Measurements from ENCODE around the gene NAGPA.

NAGPA gene

DNA sequence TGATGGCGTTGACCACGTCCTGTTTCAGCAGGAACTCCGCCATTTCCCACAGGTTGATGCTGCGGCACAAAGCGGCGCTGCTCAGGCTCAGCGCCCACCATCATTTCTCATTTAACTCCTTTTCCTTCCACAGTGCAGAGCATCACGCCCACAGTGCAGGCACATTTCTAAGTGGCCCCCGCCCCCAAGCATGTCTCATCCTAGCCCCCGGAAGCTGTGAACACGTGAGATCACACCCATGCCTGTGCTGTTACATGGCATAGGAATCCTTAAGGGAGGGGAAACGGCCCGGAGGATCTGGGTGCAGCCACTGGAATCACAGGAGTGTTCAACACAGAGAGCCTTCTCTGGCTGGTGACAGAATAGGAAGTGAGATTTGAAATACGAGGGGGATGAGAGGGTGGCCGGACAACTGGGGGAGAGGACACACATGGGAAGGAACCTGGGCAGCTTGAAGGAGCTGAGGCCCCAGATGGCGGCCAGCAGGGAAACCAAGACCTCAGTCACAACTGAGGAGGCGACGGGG is 4.7 kb downstream of the NAGPA start:
- peak in 32 of 58 donors; percentile 18 to 75 (median 45) for DNase-seq

DNA sequence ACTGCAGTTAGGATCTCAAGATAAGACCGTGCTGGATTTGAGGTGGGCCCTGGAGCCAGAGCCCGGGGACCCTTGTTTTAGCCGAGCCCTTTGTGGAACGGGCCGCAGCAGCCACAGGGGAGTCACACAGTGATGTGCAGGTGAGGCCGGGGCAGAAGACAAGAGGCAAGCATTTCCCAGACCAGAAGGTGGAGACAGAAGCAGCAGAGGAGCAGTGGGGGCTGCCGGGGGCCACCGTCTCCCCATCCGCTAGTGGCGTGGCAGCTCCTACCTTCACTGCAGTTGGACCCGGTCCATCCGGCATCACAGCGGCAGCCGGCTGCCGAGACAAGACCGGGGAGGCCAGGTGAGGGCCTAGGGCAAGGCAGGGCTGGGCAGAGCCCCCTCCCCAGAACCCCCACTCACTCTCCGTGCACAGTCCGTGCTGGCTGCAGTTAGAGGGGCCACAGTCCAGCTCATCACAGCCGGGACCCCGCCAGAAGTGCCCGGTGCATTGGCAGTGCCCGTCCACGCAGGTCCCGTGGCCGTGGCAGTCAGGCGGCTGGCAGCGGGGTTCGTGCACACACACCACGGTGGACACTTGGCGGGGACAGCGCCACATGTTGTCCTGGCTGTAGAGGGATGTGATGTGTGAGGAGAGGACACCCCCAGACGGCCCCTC is 6.0 kb downstream of the NAGPA start:
- no peak for DNase-seq

DNA sequence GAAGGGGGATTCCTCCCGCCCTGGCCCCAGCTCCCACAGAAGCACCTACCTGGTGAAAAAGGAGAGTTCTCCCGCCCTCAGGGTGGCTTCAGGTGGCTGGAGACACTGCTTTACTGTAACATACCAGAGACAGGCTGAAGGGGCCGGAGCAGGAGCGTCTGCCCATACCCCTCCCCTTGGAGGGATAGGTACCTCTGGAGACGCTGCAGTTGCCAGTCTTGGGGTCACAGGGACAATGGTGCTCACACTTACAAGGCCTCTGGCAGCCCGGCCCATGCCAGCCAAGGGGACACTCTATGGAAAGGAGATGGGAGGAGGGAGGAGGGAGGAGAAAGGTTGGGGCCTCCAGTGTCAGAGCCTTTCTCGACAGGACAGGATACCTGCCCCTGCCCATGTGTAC is 6.6 kb downstream of the NAGPA start:
- no peak for DNase-seq

DNA sequence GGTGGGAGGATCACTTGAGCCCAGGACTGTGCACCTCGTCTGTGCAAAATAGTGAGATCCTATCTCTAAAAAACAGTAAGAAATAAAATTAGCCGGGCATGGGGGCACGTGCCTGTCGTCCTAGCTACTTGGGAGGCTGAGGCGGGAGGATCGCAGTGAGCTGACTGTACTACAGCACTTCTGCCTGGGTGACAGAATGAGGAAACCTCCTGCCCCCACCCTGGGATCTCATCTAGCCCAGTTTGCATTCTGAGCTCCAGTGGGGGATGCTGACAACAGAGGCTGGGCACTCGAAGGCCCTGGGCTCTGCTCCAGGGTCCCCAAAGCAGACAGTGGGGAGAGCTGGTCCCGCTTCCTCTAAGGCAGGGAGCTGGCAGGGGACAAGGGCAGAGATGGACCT is 7.1 kb downstream of the NAGPA start:
- DNase-seq = no peak

DNA sequence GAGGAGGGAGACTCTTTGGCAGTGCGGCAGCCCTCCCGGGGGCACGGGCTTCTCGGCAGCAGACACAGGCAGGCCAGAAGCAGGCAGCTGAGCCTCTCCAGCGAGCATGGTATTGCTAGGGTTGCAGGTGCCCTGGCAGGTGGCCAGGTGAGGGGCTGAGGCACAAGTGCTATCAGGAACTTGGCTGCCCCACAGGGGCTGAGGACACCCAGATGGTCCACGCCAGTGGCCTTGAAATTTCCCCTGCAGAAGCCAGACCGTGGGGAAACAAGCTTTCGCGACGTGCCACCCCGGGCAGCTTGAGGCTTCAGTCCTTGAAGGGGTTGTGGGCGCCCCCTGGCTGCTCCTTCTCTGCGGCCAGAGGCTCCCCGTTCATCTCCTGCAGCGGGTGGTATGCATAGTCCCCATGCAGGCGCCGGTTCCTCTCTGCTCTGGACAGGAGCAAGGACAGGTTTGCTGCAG is 8.5 kb downstream of the NAGPA start:
- peak in 53 of 58 donors; percentile 22 to 82 (median 59) for DNase-seq

DNA sequence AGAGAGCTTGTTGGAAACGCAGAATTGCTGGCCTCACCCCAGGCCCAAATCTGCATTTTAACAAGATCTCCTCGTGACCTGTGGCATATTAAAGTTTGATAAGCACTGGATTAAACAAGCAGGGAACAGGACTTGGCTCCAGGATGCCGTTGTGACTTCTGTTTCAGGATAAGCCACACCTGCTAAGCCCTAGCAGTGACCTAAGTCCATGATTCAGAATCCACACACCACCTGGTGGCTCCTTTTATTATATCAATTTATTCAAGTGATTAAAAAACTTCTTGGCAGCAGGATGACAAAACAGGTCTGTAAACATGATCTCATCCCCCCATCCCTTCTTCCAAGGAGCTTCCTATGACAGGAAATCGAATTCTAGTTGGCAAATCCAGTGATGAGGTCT is 9.1 kb downstream of the NAGPA start:
- DNase-seq = no peak

DNA sequence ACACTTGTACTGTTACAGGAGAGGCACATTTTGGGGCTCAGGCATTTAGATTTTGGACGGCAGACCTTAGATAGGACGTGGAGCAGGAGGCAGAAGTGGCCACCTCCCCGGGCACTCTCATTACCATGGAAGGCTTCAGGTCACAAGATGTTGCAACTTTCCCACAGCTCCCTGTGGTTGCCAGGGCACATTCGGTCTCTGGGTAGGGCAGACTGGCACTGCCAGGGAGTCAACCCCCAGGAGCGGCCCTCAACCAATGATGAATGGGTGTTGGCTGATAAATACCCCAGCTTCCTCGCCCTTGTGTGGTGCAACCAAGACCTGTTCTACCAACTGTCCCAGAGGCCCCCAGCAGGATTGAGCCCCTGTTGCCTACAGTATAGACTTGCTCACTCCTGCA is 11.2 kb downstream of the NAGPA start:
- DNase-seq = no peak

DNA sequence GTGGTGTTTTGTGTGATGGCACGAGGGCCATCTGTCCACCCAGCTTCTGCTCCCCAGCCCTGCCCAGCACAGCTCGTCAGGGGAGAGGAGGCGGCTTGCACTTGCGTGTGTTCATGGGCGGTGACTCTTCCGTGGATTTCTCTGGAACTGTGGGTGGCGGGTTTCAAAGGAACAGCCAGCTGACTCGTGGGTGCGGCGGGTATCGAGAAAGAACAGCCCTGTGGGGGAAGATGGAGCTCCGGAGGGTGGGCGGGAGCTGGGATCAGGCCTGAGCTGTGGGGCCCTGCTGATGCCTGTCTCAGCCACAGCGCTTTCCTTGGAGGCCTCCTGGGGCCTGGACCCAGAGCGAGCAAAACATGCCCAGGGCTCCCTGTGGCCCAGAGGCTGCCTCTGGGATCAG is 13.2 kb downstream of the NAGPA start:
- peak in 52 of 58 donors; percentile 17 to 84 (median 55) for DNase-seq

DNA sequence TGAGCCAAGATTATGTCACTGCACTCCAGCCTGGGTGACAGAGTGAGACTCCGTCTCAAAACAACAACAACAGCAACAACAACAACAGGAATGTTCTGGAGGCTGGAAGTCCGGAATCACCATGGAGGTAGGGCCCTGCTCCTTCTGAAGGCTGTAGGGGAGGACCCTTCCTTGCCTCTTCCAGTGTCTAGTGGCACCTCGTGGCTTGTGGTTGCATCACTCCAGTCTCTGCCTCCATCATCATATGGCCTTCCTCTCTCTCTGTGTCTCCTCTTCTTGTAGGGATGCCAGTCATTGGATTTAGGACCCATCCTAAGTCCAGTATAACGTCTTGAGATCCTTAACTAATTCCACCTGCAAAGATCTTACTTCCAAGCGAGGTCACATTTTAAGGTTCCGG is 14.0 kb downstream of the NAGPA start:
- peak in 1 of 58 donors; percentile 19 for DNase-seq

DNA sequence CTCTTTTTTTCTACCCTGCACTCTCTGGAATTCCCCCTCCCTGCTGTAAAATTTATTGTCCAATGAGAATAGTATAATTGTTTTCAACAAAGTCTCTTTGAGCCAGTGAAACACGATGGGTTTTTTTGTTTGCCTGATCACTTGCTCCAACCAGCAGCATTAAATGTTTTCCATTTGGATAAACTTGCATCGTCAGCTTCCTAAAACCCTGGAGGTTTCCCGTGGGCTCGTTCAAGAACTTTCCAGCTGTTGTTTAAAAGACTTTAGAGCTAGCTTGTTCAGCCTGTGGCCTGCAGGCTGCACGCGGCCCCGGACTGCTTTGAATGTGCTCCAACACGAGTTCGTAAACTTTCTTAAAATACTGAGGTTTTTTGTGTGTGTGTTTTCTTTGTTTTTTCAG is 14.9 kb downstream of the NAGPA start:
- peak in 7 of 58 donors; percentile 15 to 61 (median 30) for DNase-seq

DNA sequence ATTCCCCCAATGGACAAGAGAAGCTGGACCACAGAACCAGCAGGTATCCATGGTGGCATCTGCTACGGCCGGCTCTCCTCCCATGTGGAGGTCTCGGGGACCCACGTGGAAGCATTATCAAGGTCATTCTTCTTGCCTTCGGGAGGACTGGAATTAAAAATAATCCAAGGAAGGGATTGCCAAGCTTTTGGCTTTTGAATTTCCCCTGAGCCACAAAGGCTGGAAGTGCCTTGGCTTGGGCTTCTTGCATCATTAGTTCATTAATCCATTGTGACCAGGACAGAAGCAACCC is 16.1 kb downstream of the NAGPA start:
- DNase-seq = no peak

DNA sequence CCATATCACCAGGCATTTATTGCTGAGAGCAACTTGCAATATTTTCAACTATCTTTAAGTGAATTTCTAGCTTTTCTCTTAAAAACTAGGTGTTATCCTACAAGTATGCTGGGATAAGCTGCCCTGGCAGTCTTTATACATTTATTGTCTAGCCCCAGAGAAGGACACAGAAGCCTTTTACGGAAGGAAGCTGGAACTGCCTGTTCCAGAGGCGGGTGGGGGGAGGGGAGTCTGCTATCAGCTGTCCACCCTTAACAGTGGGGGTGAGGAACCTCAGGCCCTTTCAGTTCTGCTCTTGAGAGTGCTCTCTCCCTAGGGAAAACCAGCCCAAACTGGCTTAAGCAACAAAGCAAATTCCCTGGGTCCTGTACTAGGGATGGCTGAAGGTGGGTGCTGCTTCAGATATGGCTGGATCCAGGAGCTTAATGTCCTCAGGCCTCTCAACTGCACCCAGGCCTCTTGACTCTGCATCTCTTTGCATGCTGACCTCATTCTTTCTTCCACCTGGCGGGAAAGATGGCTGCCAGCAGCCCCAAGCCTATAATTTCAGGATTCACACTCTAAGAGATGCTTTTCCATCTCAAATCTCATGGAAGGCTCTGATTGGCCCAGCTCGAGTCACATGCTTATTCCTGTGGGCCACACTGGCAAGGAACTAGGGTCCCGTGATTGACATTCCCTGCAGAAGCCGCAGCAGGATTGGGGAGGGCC is 16.6 kb downstream of the NAGPA start:
- peak in 15 of 58 donors; percentile 8 to 55 (median 31) for DNase-seq

DNA sequence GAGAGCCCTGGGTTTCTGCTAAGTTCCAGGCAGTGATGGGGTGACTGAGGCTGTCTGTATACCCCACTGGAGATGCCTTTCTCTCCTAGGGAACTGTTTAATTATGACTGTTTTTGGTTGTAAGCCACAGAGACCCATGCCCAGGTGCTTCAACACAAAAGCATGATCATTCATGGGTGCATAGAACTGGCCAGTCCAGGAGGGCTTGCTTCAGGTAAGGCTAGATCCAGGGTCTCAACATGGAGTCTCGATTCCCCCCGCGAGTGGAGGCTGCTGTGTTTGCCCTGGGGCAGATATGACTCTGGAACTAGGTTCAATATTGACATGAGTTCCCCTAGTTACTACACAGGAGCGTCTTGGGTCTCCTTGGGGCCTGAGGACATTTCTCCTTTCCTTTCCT is 17.8 kb downstream of the NAGPA start:
- DNase-seq = no peak

DNA sequence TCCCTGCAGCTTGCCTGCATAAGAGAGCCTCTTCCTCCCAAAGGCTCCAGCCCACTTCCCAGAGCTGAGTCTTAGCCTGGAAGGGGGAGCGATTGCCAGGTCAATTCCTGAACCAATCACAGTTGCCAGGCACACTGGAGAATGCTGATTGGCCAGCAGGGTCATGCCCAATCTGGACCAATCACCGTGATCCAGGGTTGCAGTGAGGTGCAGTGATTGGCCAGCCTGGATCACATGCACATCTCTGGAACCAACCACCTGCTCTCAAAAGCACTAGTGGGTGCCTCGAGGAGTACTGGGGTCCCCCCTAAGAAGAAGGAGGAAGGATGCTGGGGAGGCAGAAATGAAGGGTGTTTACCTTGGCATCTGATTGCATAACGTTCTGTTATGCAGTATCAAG is 18.4 kb downstream of the NAGPA start:
- DNase-seq = no peak

DNA sequence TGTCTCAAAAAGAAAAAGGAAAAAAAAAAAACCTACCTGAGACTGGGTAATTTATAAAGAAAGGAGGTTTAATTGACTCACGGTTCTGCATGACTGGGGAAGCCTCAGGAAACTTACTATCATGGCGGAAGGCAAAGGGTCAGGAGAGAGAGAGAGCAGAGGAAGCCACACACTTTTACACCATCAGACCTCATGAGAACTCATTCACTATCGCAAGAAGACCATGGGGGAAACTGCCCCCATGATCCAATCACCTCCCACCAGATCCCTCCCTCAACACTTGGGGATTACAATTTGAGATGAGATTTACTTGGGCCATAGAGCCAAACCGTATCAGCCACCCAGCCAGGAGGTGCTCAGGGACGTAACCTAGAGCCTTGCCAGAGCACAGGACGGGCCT is 20.8 kb downstream of the NAGPA start:
- no peak for DNase-seq

DNA sequence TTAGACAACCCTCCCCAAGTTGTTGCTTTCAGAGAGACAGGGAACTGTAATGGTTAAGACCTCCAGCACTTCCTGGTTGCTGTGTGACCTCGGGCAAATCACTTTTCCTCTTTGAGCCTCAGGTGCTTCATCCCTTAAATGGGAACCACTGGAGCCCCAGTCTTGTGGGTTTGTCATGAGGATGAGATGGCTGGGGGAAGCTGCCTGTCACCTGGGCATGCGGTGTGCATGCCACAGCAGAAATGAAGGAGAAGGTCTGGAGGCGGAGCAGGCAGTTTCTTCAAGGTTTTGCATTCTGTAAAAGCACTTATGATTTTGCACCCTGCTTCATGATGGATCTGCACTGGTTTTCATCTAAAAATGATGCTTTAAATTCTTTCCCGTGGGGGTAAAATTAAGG is 22.1 kb downstream of the NAGPA start:
- peak in 1 of 58 donors; percentile 34 for DNase-seq

DNA sequence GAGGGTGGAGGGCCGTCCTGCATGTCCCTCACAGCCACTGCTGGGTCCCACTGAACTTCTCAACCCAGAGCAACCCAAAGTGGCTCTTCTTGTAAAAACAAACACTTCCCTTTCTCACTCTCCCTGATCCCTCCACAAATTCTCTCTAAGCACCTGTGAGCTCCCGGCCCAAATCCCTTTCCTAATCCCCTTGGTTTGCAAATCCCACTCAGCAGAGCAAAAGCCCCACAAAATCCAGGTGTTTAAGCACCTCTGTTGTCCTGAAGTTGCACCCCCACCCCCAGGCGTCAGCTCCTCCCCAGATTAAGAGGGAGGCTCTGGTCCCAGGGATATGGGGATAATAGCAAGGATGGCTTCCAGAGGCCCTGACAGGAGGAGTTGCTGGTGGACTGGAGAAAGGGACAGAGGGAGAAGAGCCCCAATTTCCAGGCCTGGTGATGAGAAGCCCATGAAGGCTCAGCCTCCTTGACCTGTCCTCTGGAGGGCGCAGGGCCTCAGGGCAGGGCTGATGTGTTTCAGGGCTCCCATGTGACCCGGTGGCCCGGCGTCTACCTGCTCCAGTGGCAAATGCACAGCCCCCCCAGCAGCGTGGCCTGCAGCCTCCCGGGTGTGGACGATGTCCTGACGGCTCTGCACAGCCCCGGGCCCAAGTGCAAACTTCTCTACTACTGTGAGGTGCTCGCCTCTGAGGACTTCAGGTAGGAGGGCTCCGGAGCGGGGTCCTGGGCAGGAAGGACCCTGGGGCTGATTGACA is 23.0 kb downstream of the NAGPA start:
- no peak for DNase-seq

DNA sequence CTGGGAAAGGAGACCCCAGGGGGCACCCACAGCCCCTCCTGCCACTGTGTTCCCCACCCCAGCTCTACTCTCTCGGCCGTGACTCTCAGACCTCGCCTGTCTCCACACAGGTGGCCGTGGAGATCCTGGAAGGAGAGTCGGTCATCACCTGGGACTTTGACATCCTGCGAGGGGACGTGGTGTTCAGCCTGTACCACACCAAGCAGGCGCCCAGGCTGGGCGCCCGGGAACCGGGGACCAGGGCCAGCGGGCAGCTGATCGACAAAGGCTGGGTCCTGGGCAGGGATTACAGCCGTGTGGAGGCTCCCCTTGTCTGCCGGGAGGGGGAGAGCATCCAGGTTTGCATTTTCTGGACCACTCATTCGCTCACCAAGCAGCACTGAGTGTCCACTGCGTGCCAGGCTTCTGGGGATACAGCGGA is 25.4 kb downstream of the NAGPA start:
- no peak for DNase-seq

DNA sequence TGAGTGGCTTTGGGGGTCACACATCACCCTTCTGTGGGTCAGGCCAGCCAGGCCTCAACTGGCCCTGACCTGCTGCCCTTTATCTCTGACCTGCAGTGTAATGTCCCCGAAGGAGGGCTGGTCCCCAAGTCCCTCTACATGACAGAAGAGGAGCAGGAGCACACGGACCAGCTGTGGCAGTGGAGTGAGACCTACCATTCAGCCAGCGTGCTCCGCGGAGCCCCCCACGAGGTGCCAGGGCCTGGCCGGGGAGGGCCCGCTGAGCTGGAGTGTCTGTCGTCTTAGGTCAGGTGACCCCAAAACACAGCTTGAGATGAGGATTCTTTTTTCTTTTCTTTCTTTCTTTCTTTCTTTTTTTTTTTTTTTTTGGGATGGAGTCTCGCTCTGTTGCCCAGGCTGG is 26.5 kb downstream of the NAGPA start:
- DNase-seq = no peak

DNA sequence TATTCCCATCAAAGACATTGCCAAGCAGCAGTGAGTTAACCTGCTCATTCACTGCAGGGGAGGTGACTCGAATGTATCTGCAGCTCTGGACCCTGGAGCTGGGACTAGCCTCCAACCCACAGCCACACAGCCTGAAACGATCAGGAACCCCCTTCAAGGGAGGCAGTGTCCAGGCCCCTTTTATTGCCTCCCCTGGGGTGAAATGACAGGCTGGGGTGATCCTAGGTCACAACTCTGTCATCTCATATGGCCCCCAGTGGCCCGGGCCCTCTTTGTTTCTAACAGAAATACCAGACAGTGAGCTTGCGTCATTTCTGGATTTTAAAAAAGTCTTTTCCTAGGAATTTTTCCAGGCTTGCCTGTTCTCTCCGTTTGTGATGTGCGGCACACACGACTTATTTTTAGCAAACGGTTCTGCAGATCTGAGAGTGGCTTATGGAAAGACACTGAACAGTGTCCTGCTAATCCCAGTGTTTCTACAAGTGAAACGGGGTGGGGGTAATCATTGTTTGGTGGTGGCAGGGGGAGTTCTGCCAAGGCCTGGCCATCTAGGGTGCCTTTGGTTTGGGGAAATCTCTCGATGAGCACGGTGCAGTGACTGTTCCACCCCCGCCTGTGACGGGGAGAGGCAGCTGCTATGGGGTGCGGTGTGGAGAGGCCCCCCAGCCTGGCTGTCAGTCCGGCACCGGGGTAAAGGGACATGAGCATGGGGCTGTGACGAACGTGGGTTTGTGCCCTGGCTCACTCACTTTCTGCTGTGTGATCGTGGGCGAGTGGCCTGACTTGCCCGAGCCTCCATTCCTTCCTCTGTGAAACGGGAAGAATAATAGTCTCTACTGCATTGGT is 27.2 kb downstream of the NAGPA start:
- DNase-seq = peak in 13 of 58 donors; percentile 13 to 80 (median 40)

DNA sequence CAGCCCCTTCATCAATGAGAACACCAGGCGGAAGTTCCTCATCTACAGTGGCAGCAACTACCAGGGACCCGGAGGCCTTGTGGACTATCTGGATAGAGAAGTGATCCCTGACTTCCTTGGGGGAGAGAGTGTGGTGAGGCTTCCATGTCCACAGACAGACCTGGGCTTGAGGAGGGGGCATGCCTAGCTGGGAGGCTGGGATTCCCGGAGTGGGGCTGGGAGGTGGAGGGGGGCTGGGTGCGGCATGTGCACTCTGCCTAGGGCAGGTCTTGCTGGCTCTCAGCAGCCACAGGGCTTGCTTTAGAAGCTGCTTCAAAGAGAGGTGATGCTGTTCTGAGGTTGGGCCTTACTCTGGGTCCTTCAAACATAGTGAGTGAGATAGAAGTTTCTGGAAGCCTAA is 27.8 kb downstream of the NAGPA start:
- no peak for DNase-seq

All from anterior cingulate cortex (tissue), 58 donors.